ENCODE data around the gene TEX53.

Gene TEX53

DNA sequence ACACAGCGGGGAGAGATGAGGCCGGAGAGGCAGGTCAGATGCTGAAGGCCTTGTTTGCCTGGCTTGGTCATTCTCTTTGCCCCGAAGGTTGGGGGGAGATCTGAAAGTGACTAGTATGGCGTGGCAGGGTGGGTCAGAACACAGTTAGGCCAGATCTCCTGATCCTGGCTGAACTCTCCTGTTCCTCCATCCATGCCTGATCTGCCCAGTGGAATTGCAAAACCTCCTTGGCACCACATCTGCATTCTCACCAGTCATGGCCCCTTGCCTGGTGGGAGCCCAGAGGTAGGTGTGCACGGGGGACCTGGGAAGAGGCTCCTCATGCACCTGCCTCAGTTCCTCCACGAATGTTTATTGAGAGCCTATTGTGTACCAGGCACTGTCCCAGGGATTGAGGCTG is 23.2 kb downstream of the TEX53 start:
- Mint-ChIP-seq H3K27me3 (no peaks in the 10 kb centered on the region), H3K27ac (no peak overlapping the region), H3K9me3 (no peaks in the 10 kb centered on the region), H3K36me3 (ENCODE audit: low read depth) (peaks cover 96% of the 10 kb centered on the region), H3K4me3 (no peak overlapping the region), H3K4me1 (ENCODE audit: low read depth) (no peaks in the 10 kb centered on the region)
- DNase-seq = no peak

DNA sequence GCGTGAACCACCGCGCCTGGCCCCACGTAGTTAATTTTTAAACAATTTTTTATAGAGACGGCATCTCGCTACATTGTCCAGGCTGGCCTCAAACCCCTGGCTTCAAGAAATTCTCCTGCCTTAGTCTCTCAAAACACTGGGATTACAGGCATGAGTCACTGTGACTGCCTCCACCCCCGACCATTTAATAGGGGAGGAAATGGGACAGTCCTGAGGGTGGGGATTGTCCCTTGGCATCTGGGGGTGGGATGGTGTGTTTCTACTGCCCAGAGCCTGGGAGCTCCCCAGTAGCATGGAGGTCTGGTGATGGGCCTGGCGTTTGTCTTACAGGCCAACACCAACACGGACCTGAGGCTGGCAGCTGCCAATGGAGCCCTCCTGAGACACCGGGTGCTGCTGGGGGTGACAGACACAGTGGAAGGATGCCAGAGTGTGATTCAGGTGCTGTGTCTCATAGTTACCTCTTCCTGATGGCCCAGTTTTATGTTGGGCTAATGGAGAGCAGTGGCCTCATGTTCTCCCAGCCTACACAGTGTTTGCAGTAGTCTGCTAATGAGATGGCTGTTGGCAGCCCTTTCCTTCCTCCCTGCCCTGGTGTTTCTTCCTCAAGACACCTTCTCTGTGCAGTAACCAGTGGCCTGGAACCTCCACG is 24.0 kb downstream of the TEX53 start:
- Mint-ChIP-seq H3K4me1 (ENCODE audit: low read depth) (no peaks in the 10 kb centered on the region), H3K27me3 (no peaks in the 10 kb centered on the region), H3K36me3 (ENCODE audit: low read depth) (peaks cover 96% of the 10 kb centered on the region), H3K9me3 (no peaks in the 10 kb centered on the region), H3K27ac (no peak overlapping the region), H3K4me3 (no peak overlapping the region)
- no peak for DNase-seq

DNA sequence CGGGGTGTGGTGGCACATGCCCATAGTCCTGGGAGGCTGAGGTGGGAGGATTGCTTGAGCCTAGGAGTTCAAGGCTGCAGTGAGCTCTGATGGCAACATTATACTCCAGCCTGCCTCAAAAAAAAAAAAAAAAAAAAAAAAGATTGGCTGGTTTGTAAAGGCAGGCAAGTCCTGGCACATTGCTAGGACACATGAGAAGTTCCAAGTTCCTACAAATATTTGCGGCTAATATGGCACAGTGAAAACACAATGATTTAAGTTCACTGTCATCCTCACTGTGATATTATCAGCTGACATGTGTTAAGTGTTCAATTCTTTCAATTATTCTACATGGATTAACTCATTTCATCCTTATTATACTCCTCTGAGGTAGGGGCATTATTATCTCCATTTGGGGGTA is 26.4 kb downstream of the TEX53 start:
- Mint-ChIP-seq H3K9me3 (no peaks in the 10 kb centered on the region), H3K36me3 (ENCODE audit: low read depth) (peaks cover 97% of the 10 kb centered on the region), H3K4me3 (no peak overlapping the region), H3K27me3 (no peaks in the 10 kb centered on the region), H3K4me1 (ENCODE audit: low read depth) (no peaks in the 10 kb centered on the region), H3K27ac (no peak overlapping the region)
- DNase-seq = no peak

GRCh38 chr9:114629563-114630090 is 28.0 kb downstream of the TEX53 start:
- Mint-ChIP-seq H3K27ac (peak overlapping the region; percentile 22), H3K4me3 (no peak overlapping the region), H3K9me3 (no peaks in the 10 kb centered on the region), H3K27me3 (no peaks in the 10 kb centered on the region), H3K4me1 (ENCODE audit: low read depth) (no peaks in the 10 kb centered on the region), H3K36me3 (ENCODE audit: low read depth) (peaks cover 91% of the 10 kb centered on the region)
- DNase-seq = no peak

DNA sequence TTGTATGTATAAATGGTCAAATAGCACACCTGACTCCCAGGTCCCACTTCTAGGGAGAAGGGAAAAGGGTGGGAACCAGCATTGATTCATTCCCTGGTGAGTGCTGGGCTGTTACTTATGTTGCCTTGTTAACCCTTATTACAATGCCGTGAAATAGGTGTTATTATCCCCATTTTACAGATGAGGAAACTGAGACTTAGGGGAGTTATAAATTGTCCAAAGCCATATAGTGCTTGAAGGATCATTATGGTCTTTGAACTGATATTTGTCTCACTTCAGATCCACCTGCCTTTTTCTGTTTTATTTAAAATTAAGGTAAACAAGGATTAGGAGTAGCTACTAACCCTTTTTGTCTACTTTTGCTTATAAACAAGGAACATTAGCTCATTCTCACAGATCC is 30.1 kb downstream of the TEX53 start:
- no peaks in the 10 kb centered on the region for H3K9me3 Mint-ChIP-seq
- no peak overlapping the region for H3K27ac Mint-ChIP-seq
- H3K36me3 Mint-ChIP-seq (ENCODE audit: low read depth) = peaks cover 87% of the 10 kb centered on the region
- H3K4me3 Mint-ChIP-seq = no peak overlapping the region
- no peaks in the 10 kb centered on the region for H3K4me1 Mint-ChIP-seq (ENCODE audit: low read depth)
- H3K27me3 Mint-ChIP-seq = no peaks in the 10 kb centered on the region
- no peak for DNase-seq

GRCh38 chr9:114626415-114627020 is 31.1 kb downstream of the TEX53 start:
- no peaks in the 10 kb centered on the region for H3K27me3 Mint-ChIP-seq
- DNase-seq = no peak
- no peak overlapping the region for H3K27ac Mint-ChIP-seq
- no peaks in the 10 kb centered on the region for H3K4me1 Mint-ChIP-seq (ENCODE audit: low read depth)
- no peak overlapping the region for H3K4me3 Mint-ChIP-seq
- peaks cover 87% of the 10 kb centered on the region for H3K36me3 Mint-ChIP-seq (ENCODE audit: low read depth)
- H3K9me3 Mint-ChIP-seq = no peaks in the 10 kb centered on the region

DNA sequence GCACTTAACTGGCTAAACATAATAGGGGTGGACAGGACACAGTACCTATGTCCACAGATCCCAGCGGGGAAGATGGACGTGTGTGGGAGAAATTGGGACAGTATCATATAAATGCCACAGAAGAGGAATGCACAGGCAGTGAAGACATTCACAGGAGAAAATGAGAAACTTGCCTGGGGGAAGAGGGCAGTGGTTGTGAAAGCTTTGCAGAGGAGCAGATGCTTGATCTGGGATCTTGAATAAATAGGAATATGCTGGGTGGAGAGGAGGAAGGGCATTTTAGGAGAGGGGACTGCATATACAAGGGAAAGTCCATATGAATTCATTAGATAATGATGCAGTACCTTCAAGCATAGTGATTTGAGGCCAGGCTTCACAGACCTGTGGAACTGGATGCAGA is 32.9 kb downstream of the TEX53 start:
- DNase-seq = no peak
- Mint-ChIP-seq H3K36me3 (ENCODE audit: low read depth) (peaks cover 78% of the 10 kb centered on the region), H3K9me3 (no peaks in the 10 kb centered on the region), H3K4me1 (ENCODE audit: low read depth) (no peaks in the 10 kb centered on the region), H3K4me3 (no peak overlapping the region), H3K27ac (no peak overlapping the region), H3K27me3 (no peaks in the 10 kb centered on the region)

- no peak for DNase-seq
- Mint-ChIP-seq H3K27me3 (no peaks in the 10 kb centered on the region), H3K27ac (no peak overlapping the region), H3K36me3 (ENCODE audit: low read depth) (peaks cover 75% of the 10 kb centered on the region), H3K9me3 (no peaks in the 10 kb centered on the region), H3K4me3 (no peak overlapping the region), H3K4me1 (ENCODE audit: low read depth) (peaks cover 12% of the 10 kb centered on the region)
Measured at GRCh38 chr9:114621975-114622609, 35.5 kb downstream of the TEX53 start.

DNA sequence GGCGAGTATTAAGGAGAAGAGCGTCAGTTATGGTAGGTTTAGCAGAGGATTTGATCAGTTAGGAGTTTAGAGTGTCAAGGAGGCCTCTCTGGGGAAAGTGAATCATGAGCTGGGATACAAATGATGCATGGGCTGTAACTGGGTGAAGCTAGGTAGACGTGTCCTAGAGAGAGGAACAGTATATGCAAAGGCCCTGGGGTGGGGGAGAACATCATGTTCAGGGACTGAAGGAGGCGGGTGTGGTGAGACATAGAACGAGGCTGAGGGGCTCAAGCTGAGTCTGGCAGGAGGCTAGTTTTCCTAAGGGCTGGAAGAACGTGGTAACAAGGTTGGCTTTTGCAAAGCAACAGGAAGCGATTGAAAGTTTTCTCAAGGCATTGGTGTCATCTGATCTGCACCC is 36.0 kb downstream of the TEX53 start:
- no peak for DNase-seq
- Mint-ChIP-seq H3K36me3 (ENCODE audit: low read depth) (peaks cover 73% of the 10 kb centered on the region), H3K27ac (no peak overlapping the region), H3K27me3 (no peaks in the 10 kb centered on the region), H3K4me3 (no peak overlapping the region), H3K9me3 (no peaks in the 10 kb centered on the region), H3K4me1 (ENCODE audit: low read depth) (peaks cover 16% of the 10 kb centered on the region)

- no peaks in the 10 kb centered on the region for H3K9me3 Mint-ChIP-seq
- DNase-seq = no peak
- H3K4me1 Mint-ChIP-seq (ENCODE audit: low read depth) = peaks cover 28% of the 10 kb centered on the region
- no peaks in the 10 kb centered on the region for H3K27me3 Mint-ChIP-seq
- H3K36me3 Mint-ChIP-seq (ENCODE audit: low read depth) = peaks cover 66% of the 10 kb centered on the region
- H3K4me3 Mint-ChIP-seq = peak overlapping the region; percentile 62
- peak overlapping the region; percentile 83 for H3K27ac Mint-ChIP-seq
Measured at GRCh38 chr9:114619191-114619761, 38.3 kb downstream of the TEX53 start.

DNA sequence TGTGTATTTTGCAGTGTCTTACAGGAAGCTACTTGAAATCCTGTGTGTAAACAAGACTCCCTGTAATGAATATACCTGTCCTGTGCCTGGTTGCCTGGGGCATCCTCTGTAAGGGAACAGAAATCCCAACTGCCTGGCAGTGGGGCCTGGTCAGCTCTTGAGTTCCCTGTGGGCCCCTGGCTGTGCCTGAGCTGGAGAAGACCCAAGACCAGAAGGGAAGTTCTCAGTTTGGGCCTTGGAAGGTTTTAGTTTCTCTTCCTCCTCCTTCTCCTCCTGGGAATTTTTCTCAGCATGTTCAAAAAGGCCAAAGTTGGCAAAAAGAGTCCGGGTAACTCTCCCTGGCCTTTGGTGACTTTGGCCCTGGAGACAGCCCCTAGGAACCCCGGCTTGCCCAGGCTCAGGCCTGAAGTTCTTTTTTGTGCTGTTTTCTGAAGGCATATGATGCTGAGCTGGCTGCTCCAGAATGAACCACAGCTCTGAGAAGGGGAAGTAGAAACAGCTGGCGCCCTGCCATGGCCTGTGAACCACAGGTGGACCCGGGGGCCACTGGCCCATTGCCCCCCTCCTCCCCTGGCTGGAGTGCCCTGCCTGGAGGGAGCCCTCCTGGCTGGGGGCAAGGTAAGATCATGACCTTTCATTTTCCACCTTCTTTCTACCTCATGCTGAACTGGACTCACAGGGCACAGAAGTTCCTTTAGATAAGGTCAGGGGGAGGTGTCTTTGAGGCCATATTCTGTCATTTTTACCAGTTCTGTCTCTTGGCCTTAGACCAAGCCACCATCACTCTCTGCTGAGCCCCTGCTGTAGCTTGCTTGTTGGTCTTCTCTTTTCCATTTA is 40.7 kb downstream of the TEX53 start:
- peaks cover 51% of the 10 kb centered on the region for H3K4me1 Mint-ChIP-seq (ENCODE audit: low read depth)
- H3K27ac Mint-ChIP-seq = peak overlapping the region; percentile 87
- no peak for DNase-seq
- no peak overlapping the region for H3K4me3 Mint-ChIP-seq
- H3K36me3 Mint-ChIP-seq (ENCODE audit: low read depth) = peaks cover 54% of the 10 kb centered on the region
- no peaks in the 10 kb centered on the region for H3K27me3 Mint-ChIP-seq
- no peaks in the 10 kb centered on the region for H3K9me3 Mint-ChIP-seq

GRCh38 chr9:114614373-114614772 is 43.2 kb downstream of the TEX53 start:
- H3K9me3 Mint-ChIP-seq = no peaks in the 10 kb centered on the region
- H3K4me3 Mint-ChIP-seq = no peak overlapping the region
- H3K36me3 Mint-ChIP-seq (ENCODE audit: low read depth) = peaks cover 45% of the 10 kb centered on the region
- no peaks in the 10 kb centered on the region for H3K27me3 Mint-ChIP-seq
- H3K4me1 Mint-ChIP-seq (ENCODE audit: low read depth) = peaks cover 63% of the 10 kb centered on the region
- no peak for DNase-seq
- H3K27ac Mint-ChIP-seq = no peak overlapping the region

DNA sequence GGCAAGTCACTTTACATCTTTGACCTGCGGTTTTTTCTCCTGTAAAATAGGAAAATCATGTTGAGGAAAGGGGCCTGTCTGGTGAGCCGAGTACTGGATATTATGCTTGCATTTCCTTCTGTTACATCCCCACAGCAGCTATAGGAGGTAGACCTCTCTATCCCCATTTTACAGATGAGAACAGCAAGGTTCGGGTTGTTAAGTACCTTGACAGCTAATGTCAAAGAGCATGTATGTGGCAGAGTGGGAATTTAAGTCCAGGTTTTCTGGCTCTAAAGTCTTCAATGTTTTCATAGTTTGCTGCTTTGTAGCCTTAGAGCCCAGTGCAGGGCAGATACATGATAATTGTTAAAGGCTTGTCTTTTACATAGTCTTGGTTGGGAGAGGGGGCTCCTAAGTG is 43.7 kb downstream of the TEX53 start:
- Mint-ChIP-seq H3K27me3 (no peaks in the 10 kb centered on the region), H3K4me1 (ENCODE audit: low read depth) (peaks cover 61% of the 10 kb centered on the region), H3K4me3 (no peak overlapping the region), H3K27ac (peak overlapping the region; percentile 87), H3K9me3 (no peaks in the 10 kb centered on the region), H3K36me3 (ENCODE audit: low read depth) (peaks cover 41% of the 10 kb centered on the region)
- no peak for DNase-seq

DNA sequence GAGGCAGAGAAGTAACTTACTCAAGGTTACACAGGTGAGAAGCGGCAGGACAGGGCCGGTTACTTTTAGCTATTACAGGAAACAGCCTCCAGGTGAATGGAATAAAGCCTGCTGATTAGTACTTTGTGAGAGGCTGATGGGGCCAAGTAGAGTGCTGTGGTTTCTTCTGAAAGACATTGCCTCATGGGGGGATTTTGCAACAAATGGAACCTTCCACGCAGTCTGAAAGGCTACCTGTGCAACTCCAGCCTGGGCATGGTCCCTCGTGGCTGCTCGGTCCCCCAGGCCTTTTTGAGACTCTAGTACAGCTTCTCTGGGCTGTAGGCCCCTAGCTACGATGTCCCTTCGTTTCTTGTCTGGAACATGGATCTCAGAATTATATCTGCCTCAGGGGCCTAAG is 44.5 kb downstream of the TEX53 start:
- Mint-ChIP-seq H3K27ac (peak overlapping the region; percentile 87), H3K27me3 (no peaks in the 10 kb centered on the region), H3K36me3 (ENCODE audit: low read depth) (peaks cover 36% of the 10 kb centered on the region), H3K4me1 (ENCODE audit: low read depth) (peaks cover 58% of the 10 kb centered on the region), H3K9me3 (no peaks in the 10 kb centered on the region), H3K4me3 (peak overlapping the region; percentile 88)
- no peak for DNase-seq
